ENCODE data around the gene GBF1. TPM values are rescaled to one million over a fixed set of nuclear protein-coding genes. Genes with fewer than 3 reads are reported as not detected.

Gene GBF1
- total RNA-seq, 2 experiments from 2014 or later, result 28.8 to 30.9 TPM

DNA sequence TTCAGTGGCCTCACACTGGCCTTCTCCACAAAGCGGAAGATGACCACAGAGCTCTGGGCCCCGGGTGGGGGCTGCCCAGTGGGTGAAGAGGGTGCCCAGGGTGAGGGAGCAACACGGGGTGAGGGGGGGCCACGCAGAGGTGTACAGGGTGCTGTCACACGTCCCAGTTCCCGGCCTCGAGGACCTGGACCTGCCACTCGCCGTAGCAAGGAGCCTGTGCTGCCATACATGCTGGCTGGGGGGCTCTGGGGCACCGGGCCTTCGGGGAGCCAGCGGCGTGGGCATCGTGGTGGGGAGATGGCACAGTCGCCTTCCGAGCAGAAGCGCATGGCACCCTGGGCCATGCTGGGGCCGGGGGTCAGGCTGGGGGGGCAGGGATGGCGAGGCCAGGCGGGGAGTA lies 171.4 kb downstream of the GBF1 start:
- peaks cover 47% of the 10 kb centered on the region for H3K27me3 Mint-ChIP-seq
- peaks cover 10% of the 10 kb centered on the region for H3K36me3 Mint-ChIP-seq (ENCODE audit: low read depth)
- no peaks in the 10 kb centered on the region for H3K9me3 Mint-ChIP-seq
- ChIA-PET POLR2A (no interaction called here), CTCF (no interaction called here)
- intact Hi-C loops (cut with DNase I, micrococcal nuclease), result loop anchor here in 1 of 2 experiments (5.0 kb wide), 1 partner anchor 54 kb away; no protein-coding TSS in a partner anchor
- peaks cover 0 to 11% of the 10 kb centered on the region in 2 experiments for H3K9me3 ChIP-seq (ENCODE audit: control insufficient read depth in 1 of 2, insufficient read depth in 1 of 2, low read length in 2 of 2)
- H3K27ac Mint-ChIP-seq, result no peak overlapping the region
- peaks cover 40% of the 10 kb centered on the region for H3K4me1 ChIP-seq (ENCODE audit: insufficient read depth, low read length)
- H3K4me1 Mint-ChIP-seq (ENCODE audit: low read depth), result peaks cover 32% of the 10 kb centered on the region
- H3K4me3 ChIP-seq (ENCODE audit: low read length), result no peak overlapping the region
- no peaks in the 10 kb centered on the region for H3K36me3 ChIP-seq (ENCODE audit: insufficient read depth, low read length)
- TF ChIP-seq, protein P1, sequence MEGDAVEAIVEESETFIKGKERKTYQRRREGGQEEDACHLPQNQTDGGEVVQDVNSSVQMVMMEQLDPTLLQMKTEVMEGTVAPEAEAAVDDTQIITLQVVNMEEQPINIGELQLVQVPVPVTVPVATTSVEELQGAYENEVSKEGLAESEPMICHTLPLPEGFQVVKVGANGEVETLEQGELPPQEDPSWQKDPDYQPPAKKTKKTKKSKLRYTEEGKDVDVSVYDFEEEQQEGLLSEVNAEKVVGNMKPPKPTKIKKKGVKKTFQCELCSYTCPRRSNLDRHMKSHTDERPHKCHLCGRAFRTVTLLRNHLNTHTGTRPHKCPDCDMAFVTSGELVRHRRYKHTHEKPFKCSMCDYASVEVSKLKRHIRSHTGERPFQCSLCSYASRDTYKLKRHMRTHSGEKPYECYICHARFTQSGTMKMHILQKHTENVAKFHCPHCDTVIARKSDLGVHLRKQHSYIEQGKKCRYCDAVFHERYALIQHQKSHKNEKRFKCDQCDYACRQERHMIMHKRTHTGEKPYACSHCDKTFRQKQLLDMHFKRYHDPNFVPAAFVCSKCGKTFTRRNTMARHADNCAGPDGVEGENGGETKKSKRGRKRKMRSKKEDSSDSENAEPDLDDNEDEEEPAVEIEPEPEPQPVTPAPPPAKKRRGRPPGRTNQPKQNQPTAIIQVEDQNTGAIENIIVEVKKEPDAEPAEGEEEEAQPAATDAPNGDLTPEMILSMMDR (IDR thresholded peaks at IDR 0.05), result no peak
- H3K27ac ChIP-seq (ENCODE audit: low read depth in 1 of 2, low read length in 2 of 2), result no peak overlapping the region
- H3K4me3 Mint-ChIP-seq, result no peak overlapping the region
- no peak for ATAC-seq (ENCODE audit: poor library complexity)
- peaks cover 22 to 25% of the 10 kb centered on the region in 2 experiments for H3K27me3 ChIP-seq (ENCODE audit: control insufficient read depth in 1 of 2, insufficient read depth in 2 of 2, low read length in 2 of 2)
- DNase-seq, result peak in 1 of 14 experiments; percentile 23

DNA sequence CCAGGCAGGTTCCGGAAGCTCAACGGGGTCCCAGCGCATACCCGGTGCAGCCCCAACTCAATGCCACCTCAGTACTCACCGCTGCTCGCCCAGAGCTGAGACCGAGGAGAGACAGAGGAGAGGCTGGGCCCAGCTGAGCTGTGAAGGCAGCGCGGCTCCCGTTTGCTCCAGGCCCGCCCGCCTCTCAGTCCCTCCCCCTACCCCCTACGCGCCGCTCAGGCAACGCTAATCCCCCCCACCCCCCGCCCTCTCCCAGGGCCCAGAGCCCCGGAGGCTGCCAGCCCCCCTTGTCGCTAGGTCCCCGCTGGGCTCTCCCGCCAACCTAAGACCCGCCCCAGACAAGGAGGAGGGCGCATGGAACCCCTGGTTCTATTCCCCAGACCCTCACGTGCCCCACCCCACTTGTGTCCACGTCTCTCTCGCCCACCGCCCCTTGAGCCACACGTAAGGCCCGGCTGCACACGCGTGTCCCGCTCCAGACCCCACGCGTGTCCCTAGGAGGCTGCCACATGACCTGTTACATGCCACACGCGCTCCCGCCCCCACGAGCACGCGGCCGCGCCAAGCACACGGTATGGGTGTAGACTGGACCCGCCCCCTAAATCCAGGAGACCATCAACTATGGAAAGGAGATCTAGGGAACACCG lies 173.4 kb downstream of the GBF1 start, which contains the start of gene PSD:
PSD (minus strand) TSS at position 164 of the 647 bp plus-strand sequence. CDS start 1,747 bp downstream, outside the sequence.
- TF ChIP-seq, protein P1 (IDR thresholded peaks at IDR 0.05), result no peak
- DNase-seq, result peak in 1 of 14 experiments; percentile 39
- intact Hi-C loops (cut with DNase I, micrococcal nuclease), result loop anchor here in 1 of 2 experiments (2.0 to 5.0 kb wide), 2 partner anchors 42 to 56 kb away; no protein-coding TSS in a partner anchor
- H3K4me3 Mint-ChIP-seq, result peak within 1 kb of the TSS; percentile 99
- peaks cover 37% of the 10 kb centered on the region for H3K27me3 Mint-ChIP-seq
- ATAC-seq (ENCODE audit: poor library complexity), result no peak
- peaks cover 14% of the 10 kb centered on the region for H3K36me3 Mint-ChIP-seq (ENCODE audit: low read depth)
- peak within 1 kb of the TSS; percentile 83 for H3K4me3 ChIP-seq (ENCODE audit: low read length)
- peaks cover 4% of the 10 kb centered on the region for H3K36me3 ChIP-seq (ENCODE audit: insufficient read depth, low read length)
- no peaks in the 10 kb centered on the region for H3K9me3 Mint-ChIP-seq
- peaks cover 22% of the 10 kb centered on the region in 2 experiments for H3K27me3 ChIP-seq (ENCODE audit: control insufficient read depth in 1 of 2, insufficient read depth in 2 of 2, low read length in 2 of 2)
- H3K27ac Mint-ChIP-seq, result no peak within 1 kb of the TSS
- peaks cover 34% of the 10 kb centered on the region for H3K4me1 Mint-ChIP-seq (ENCODE audit: low read depth)
- H3K9me3 ChIP-seq (ENCODE audit: control insufficient read depth in 1 of 2, insufficient read depth in 1 of 2, low read length in 2 of 2), result peaks cover 0 to 11% of the 10 kb centered on the region in 2 experiments
- H3K27ac ChIP-seq (ENCODE audit: low read depth in 1 of 2, low read length in 2 of 2), result no peak within 1 kb of the TSS
- ChIA-PET POLR2A (no interaction called here), CTCF (interaction anchor here (1.0 kb wide), 1 partner anchor 60 kb away, joined by 3 read pairs; no protein-coding TSS in a partner anchor)
- H3K4me1 ChIP-seq (ENCODE audit: insufficient read depth, low read length), result peaks cover 46% of the 10 kb centered on the region

DNA sequence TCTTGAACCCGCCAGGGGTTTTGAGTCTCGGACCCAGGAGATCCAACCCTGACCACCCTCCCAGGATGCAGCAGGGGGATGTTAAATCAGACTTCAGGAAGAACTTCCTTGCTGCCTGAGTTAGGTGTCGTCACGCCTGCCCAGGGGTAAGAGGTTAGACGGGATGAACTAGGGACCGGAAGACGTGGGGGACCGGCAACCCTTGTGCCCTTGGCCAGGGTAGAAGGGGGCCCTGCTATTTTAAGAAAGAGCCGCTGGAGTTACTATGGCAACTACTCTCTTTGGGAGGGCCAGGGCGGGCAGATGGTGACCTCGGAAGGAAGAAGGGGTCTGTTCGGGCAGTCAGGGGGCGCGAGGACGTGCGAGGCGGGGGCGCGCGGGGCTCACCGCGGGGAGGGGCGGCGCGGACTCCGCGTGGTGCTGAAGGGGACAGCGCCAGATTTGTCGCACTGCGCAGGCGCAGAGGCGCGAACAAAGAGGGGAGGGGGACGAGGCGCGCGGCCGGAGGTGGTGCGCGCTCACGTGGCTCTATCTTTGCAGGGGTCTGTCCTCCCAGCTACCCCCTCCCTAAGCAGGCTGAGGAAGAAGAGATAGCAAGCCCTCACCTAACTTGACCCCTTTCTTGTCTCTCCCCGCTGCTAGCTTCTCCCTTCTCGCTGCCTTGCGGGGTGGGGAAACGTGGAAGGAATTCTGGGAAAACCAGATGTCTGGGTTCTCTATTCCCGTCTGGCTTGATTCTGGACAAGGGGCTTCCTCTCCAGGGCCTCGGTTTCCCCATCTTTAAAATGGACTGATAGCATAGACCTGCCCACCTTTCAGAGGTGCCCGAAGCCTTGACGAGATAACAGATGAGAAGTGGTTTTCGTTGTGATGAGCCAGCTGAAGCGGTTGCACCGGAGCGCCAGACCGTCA lies 174.2 kb downstream of the GBF1 start:
- CTCF ChIA-PET, result interaction anchor here (0.7 to 3.9 kb wide), 6 partner anchors 13 to 84 kb away, joined by 4 to 26 read pairs (median 8); partner anchors contain the start of genes C10orf95, NFKB2 and SUFU
- Histone ChIP-seq H3K27me3 (ENCODE audit: control insufficient read depth in 1 of 2, insufficient read depth in 2 of 2, low read length in 2 of 2) (peaks cover 22% of the 10 kb centered on the region in 2 experiments), H3K27ac (ENCODE audit: low read depth in 1 of 2, low read length in 2 of 2) (no peak overlapping the region), H3K4me3 (ENCODE audit: low read length) (peak overlapping the region; percentile 83), H3K4me1 (ENCODE audit: insufficient read depth, low read length) (peaks cover 47% of the 10 kb centered on the region), H3K36me3 (ENCODE audit: insufficient read depth, low read length) (peaks cover 12% of the 10 kb centered on the region), H3K9me3 (ENCODE audit: control insufficient read depth in 1 of 2, insufficient read depth in 1 of 2, low read length in 2 of 2) (peaks cover 0 to 11% of the 10 kb centered on the region in 2 experiments)
- Mint-ChIP-seq H3K4me3 (peak overlapping the region; percentile 99), H3K9me3 (no peaks in the 10 kb centered on the region), H3K36me3 (ENCODE audit: low read depth) (peaks cover 22% of the 10 kb centered on the region), H3K27me3 (peaks cover 32% of the 10 kb centered on the region), H3K4me1 (ENCODE audit: low read depth) (peaks cover 34% of the 10 kb centered on the region), H3K27ac (no peak overlapping the region)
- ATAC-seq (ENCODE audit: poor library complexity) (peak; percentile 21), DNase-seq (peak; percentile 52 to 84 (median 68))
- POLR2A ChIA-PET, result interaction anchor here (0.9 to 5.6 kb wide), 13 partner anchors 9 to 601 kb away, joined by 3 to 94 read pairs (median 28); partner anchors contain the start of genes ACTR1A, C10orf95, CNNM2 and CUEDC2
- intact Hi-C loops (cut with DNase I, micrococcal nuclease), result loop anchor here (2.0 to 5.0 kb wide), 5 partner anchors 23 to 83 kb away; partner anchors contain the start of genes ACTR1A (in 1 of the 2), NFKB2 (in 1 of the 2) and SUFU (in 1 of the 2)
- TF ChIP-seq, protein P1 (IDR thresholded peaks at IDR 0.05), result no peak
